Measurements from ENCODE around the gene NEAT1. TPM values are rescaled to one million over a fixed set of nuclear protein-coding genes. Genes with fewer than 3 reads are reported as not detected.

The NEAT1 gene
- total and polyA plus RNA-seq, 9 of the 15 experiments (the other 6 are each of a cell fraction or from before 2014, with no cell fraction given) = 20.1 to 389 (median 62.8) TPM

DNA sequence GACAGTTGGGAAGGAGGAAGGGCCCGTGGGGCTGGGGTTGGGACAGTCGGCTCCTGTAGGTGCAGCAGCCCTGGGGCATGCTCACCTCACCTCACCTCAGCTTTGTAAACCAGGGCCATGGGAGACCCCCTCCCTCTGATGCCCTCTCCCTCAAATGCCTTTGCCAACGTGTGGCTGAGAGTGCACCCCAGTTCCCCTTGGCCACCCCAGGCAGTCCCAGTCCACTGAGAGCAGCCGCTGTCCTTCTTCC lies 4.2 kb upstream of the NEAT1 start (continued):
- TF ChIP-seq ZNF3 (CRISPR knock-in tag; IDR thresholded peaks at IDR 0.05) (no peak), SMARCA5 (IDR thresholded peaks at IDR 0.05) (peak; percentile 88), NCOR1 (IDR thresholded peaks at IDR 0.05) (no peak), ETV5 (CRISPR knock-in tag; IDR thresholded peaks at IDR 0.05; ENCODE audit: low read depth) (no peak), ILF3 (IDR thresholded peaks at IDR 0.05; ENCODE audit: borderline replicate concordance) (no peak), HNRNPLL (IDR thresholded peaks at IDR 0.05; ENCODE audit: low read depth, low read length, poor library complexity, severe bottlenecking) (no peak), HNRNPUL1 (IDR thresholded peaks at IDR 0.05; ENCODE audit: low read length) (no peak), POLR2B (IDR thresholded peaks at IDR 0.05; ENCODE audit: low read depth, partially characterized antibody) (peak; percentile 30), RBM17 (IDR thresholded peaks at IDR 0.05; ENCODE audit: borderline replicate concordance, low read depth, low read length) (no peak), NFE2L1 (tag; IDR thresholded peaks at IDR 0.05; ENCODE audit: borderline replicate concordance, low read depth) (no peak), WHSC1 (IDR thresholded peaks at IDR 0.05; ENCODE audit: low read length) (no peak), ZNF695 (CRISPR knock-in tag; IDR thresholded peaks at IDR 0.05) (0 out of 2 replicates have a peak, but pooled peaks have one; percentile 52), ZBED1 (IDR thresholded peaks at IDR 0.05) (no peak), NEUROD1 (IDR thresholded peaks at IDR 0.05; ENCODE audit: borderline replicate concordance, low read depth, low read length, partially characterized antibody) (no peak), PHF21A (IDR thresholded peaks at IDR 0.05; ENCODE audit: borderline replicate concordance, low read depth) (no peak), HMGN3 (IDR thresholded peaks at IDR 0.05; ENCODE audit: borderline replicate concordance, extremely low read depth, insufficient read length, low read depth, low read length) (no peak), CHD1 (IDR thresholded peaks at IDR 0.05; ENCODE audit: low read length) (peak; percentile 98), ZNF134 (CRISPR knock-in tag; conservative IDR thresholded peaks at IDR 0.05) (no peak), ZNF609 (CRISPR knock-in tag; IDR thresholded peaks at IDR 0.05; ENCODE audit: borderline replicate concordance) (no peak), ZNF561 (CRISPR knock-in tag; conservative IDR thresholded peaks at IDR 0.05) (no peak), DDX20 (tag; IDR thresholded peaks at IDR 0.05; ENCODE audit: low read depth) (no peak), ERF (CRISPR knock-in tag; IDR thresholded peaks at IDR 0.05) (peak; percentile 30), MAFF (IDR thresholded peaks at IDR 0.05; ENCODE audit: low read length) (no peak)
- TF ChIP-seq, protein P1, sequence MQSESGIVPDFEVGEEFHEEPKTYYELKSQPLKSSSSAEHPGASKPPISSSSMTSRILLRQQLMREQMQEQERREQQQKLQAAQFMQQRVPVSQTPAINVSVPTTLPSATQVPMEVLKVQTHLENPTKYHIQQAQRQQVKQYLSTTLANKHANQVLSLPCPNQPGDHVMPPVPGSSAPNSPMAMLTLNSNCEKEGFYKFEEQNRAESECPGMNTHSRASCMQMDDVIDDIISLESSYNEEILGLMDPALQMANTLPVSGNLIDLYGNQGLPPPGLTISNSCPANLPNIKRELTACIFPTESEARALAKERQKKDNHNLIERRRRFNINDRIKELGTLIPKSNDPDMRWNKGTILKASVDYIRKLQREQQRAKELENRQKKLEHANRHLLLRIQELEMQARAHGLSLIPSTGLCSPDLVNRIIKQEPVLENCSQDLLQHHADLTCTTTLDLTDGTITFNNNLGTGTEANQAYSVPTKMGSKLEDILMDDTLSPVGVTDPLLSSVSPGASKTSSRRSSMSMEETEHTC (IDR thresholded peaks at IDR 0.05) = no peak
- TF ChIP-seq, protein P2, sequence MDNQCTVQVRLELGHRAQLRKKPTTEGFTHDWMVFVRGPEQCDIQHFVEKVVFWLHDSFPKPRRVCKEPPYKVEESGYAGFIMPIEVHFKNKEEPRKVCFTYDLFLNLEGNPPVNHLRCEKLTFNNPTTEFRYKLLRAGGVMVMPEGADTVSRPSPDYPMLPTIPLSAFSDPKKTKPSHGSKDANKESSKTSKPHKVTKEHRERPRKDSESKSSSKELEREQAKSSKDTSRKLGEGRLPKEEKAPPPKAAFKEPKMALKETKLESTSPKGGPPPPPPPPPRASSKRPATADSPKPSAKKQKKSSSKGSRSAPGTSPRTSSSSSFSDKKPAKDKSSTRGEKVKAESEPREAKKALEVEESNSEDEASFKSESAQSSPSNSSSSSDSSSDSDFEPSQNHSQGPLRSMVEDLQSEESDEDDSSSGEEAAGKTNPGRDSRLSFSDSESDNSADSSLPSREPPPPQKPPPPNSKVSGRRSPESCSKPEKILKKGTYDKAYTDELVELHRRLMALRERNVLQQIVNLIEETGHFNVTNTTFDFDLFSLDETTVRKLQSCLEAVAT (IDR thresholded peaks at IDR 0.05) = peak in 1 of 2 experiments; percentile 55; a peak in 1 of 4 replicates

Measured in K562 (cell line).